Endometrium (tissue), 2 donors: Measurements from ENCODE around the gene IRF9.

Source experiments
- FAIRE-seq: peaks from 2 replicates; lab custom pipeline; 2012; peaks lifted over from hg19 to GRCh38; lab: Jason Lieb, UNC
- donor health status: control.
- donor health status: control.

Gene IRF9

DNA sequence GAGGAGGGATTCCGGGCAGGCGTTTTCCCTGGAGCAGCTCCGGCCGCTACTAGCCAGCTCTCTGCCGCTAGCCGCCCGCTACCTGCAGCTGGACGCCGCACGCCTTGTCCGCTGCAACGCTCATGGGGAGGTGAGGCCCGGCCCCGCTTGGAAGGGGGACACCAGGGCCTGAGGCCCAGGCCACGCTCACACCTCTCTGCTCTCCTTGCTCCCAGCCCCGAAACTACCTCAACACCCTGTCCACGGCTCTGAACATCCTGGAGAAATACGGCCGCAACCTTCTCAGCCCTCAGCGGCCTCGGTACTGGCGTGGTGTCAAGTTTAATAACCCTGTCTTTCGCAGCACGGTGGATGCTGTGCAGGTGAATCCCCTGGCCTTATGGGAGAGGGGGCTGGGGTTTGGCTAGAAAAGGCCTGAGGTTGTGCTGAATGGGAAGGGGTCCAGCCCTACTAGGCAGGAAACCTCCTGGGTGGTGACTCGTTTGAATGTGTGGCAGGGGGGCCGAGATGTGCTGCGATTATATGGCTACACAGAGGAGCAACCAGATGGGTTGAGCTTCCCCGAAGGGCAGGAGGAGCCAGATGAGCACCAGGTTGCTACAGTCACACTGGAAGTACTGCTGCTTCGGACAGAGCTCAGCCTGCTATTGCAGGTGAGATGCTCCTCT is 13.2 kb upstream of the IRF9 start:
- no peak for FAIRE-seq

DNA sequence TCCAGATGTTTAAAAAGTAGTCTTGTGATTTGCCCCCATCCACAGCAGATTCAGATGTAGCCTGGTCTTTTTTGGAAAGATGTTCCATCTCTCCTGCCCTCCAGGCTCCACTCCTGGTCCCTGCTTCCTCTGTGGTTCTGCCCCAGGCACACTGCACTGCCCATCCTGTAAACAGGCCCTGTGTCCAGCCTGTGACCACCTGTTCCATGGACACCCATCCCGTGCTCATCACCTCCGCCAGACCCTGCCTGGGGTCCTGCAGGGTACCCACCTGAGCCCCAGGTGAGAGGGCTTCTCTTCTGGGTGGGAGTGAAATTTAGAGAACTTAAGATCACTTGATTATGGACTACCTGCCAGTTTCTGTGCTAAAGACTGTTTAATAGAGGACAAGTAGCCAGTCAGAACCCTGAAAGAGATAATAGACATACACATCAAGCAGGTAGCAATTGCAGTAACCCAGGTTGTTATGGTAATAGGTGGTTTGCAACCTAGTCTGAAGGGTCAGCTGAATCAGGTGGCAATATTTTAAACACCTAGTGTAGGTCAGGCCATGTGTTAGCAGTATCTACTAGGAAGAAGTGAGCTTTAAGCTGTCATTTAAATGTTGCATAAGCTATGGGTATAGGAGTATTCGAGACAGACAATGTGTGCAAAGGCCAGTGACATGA is 11.6 kb upstream of the IRF9 start:
- no peak for FAIRE-seq

DNA sequence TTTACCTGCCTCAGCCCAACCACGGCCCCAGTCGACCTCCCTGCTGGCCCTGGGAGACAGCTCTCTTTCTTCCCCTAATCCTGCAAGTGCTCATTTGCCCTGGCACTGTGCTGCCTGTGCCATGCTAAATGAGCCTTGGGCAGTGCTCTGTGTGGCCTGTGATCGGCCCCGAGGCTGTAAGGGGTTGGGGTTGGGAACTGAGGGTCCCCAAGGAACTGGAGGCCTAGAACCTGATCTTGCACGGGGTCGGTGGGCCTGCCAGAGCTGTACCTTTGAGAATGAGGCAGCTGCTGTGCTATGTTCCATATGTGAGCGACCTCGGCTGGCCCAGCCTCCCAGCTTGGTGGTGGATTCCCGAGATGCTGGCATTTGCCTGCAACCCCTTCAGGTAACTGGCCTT is 11.0 kb upstream of the IRF9 start:
- FAIRE-seq: no peak

DNA sequence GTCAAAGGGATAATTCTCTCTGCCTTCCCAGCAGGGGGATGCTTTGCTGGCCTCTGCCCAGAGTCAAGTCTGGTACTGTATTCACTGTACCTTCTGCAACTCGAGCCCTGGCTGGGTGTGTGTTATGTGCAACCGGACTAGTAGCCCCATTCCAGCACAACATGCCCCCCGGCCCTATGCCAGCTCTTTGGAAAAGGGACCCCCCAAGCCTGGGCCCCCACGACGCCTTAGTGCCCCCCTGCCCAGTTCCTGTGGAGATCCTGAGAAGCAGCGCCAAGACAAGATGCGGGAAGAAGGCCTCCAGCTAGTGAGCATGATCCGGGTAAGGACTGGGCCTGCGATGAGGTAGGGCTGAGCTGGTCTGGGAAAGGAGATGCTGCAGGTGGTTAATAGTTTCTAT is 10.5 kb upstream of the IRF9 start:
- no peak for FAIRE-seq

DNA sequence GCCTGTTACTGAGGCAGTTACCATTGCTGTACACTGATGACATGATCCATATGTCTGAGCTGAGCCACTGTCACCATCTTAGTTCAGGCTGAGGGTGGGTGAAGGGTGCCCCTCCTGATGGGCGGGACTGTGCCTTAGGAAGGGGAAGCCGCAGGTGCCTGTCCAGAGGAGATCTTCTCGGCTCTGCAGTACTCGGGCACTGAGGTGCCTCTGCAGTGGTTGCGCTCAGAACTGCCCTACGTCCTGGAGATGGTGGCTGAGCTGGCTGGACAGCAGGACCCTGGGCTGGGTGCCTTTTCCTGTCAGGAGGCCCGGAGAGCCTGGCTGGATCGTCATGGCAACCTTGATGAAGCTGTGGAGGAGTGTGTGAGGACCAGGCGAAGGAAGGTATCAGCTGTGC is 10.1 kb upstream of the IRF9 start:
- FAIRE-seq: no peak

DNA sequence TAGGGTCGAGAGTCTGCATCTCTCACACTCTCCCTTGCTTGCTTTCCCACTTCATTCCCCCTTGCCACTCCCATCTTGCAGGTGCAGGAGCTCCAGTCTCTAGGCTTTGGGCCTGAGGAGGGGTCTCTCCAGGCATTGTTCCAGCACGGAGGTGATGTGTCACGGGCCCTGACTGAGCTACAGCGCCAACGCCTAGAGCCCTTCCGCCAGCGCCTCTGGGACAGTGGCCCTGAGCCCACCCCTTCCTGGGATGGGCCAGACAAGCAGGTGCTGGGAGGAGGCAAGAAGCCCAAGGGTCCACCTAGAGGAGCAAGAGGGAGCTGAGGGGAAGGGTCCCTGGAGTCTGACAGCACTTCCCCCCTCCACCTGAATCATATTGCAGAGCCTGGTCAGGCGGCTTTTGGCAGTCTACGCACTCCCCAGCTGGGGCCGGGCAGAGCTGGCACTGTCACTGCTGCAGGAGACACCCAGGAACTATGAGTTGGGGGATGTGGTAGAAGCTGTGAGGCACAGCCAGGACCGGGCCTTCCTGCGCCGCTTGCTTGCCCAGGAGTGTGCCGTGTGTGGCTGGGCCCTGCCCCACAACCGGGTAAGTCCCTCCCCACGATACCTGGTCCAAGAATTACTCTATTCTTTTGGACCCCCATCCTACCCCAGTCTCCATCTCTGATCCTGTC is 9.5 kb upstream of the IRF9 start:
- no peak for FAIRE-seq

DNA sequence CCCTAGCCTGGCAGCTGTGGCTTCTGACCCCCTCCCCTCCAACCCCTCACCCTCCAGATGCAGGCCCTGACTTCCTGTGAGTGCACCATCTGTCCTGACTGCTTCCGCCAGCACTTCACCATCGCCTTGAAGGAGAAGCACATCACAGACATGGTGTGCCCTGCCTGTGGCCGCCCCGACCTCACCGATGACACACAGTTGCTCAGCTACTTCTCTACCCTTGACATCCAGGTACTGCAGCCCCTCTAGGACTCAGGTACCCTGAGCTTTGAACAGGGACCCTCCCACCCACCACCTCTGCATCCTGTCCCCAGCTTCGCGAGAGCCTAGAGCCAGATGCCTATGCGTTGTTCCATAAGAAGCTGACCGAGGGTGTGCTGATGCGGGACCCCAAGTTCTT is 6.0 kb upstream of the IRF9 start:
- no peak for FAIRE-seq

DNA sequence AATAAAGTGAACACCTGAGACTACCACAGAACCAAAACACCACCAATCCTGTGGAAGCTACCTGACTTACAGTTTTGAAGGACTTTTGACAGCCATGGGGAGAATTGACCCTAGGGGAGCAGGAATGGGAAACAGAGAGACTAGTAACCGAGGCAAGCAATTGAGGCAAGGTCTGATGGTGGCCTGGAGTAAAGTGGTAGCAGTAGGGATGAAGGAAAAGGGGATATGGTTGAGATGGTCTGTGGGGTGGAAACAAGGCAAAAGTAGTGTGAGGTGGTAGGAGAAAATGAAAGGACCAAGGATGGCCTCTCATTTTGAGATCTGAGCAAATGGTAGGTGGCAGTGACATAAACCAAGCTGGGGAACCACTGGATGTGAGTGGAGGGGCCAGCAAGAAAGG is 4.2 kb upstream of the IRF9 start:
- no peak for FAIRE-seq

DNA sequence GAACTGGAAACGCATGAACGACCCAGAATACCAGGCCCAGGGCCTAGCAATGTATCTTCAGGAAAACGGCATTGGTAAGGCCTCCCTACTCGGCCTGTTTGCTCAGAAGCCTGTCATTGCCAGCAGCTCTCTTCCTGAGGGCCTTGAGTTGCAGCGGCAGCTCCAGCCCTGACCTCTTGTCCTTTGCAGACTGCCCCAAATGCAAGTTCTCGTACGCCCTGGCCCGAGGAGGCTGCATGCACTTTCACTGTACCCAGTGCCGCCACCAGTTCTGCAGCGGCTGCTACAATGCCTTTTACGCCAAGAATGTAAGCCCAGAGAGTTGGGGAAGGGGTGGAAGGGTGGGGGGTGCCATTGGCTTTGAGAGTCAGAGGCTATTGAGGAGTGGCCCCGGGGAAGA is 3.7 kb upstream of the IRF9 start:
- FAIRE-seq: no peak

DNA sequence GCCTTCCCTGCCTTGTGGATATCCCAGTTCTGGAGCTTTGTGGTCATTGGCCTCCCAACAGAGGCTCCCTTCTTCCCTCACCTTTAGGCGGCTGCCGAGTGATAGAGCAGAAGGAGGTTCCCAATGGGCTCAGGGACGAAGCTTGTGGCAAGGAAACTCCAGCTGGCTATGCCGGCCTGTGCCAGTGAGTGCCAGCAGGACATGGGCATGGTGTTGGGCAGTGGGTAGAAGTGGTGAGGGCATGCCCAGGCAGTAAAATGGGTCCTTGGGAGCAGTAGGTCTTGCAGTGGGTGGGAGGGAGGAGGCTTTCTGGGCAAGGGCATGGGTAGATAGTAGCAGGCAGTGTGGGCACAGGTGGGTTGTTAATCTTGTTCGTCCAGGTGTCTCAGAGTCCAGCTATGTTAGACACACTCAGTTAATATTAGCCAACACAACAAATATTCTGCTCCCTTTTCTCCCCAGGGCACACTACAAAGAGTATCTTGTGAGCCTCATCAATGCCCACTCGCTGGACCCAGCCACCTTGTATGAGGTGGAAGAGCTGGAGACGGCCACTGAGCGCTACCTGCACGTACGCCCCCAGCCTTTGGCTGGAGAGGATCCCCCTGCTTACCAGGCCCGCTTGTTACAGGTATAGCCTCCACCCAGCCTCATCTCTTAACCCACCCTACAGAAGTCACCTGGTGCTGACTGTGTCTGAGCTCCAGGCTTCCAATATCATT is 1.1 kb upstream of the IRF9 start:
- no peak for FAIRE-seq

DNA sequence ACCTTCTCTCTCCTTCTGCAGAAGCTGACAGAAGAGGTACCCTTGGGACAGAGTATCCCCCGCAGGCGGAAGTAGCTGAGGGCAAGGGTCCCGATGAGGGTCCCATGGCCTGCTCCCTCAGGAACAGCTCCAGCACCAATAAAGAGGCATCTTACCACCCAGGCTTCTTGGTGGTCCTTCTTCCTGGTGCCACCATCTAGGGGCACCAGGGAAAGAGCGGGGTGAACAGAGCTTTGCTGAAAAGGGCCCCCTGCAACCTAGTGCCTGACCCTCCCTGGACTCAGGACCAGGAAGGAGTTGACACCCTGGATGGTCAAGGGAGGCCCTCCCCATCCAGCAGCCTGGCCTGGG is 591 bp upstream of the IRF9 start:
- no peak for FAIRE-seq

DNA sequence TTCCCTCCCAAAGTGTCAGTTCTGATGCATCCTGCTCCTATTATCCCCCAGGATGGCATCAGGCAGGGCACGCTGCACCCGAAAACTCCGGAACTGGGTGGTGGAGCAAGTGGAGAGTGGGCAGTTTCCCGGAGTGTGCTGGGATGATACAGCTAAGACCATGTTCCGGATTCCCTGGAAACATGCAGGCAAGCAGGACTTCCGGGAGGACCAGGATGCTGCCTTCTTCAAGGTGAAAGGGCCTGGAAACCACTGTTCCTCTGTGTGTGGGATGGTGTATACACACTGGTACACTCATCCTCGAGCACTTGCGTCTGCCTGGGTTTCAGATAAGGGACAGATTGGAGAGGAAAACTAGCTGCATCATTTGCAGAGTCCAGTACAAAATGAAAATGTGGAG is 1.0 kb downstream of the IRF9 start:
- no peak for FAIRE-seq

DNA sequence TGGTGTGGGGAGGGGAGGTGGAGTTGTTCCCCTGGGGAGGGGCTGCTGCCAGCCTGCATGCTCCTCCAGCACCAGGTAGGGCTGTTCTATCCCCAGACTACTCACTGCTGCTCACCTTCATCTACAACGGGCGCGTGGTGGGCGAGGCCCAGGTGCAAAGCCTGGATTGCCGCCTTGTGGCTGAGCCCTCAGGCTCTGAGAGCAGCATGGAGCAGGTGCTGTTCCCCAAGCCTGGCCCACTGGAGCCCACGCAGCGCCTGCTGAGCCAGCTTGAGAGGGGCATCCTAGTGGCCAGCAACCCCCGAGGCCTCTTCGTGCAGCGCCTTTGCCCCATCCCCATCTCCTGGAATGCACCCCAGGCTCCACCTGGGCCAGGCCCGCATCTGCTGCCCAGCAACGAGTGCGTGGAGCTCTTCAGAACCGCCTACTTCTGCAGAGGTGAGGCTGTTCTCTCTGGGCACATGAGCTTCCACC is 3.5 kb downstream of the IRF9 start:
- no peak for FAIRE-seq

DNA sequence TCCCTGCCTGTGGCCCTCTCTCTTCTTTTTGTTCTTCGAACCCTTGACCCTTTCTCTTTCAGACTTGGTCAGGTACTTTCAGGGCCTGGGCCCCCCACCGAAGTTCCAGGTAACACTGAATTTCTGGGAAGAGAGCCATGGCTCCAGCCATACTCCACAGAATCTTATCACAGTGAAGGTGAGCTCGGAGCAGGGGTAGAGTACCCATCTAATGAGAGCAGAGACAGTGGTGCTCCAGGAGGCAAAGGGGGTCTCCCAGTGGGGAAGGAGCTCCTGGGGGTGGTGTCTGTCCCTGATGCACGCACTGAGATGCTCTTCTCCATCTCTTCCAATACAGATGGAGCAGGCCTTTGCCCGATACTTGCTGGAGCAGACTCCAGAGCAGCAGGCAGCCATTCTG is 4.7 kb downstream of the IRF9 start:
- no peak for FAIRE-seq

DNA sequence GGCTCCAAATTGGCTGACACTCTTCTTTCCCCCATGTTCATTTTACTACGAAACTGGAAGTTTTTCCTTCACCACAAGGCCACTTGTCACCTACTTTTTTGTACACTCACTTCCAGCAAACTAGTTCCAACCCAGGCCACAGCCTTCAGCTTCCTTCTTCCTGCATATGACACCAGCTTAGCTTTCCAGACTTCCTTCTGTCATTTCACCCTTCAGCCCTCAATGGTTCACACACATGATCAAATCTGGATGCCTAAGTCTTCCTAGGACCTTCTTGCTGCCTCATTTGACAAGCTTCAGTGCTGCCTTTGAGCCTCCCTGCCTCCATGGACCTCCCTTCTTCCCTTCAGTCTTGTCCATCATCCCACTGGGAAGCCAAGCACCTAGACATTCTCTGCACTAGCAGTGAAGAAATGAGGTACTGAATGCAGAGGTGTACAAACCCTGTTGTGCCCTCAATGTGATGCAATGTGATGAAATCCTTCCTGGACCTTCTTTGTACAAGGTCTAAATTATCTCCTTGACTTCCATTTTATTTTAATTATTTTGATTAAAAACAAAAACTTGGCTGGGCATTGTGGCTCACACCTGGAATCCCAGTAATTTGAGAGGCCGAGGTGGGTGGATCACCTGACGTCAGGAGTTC is 6.5 kb downstream of the IRF9 start:
- FAIRE-seq: no peak

DNA sequence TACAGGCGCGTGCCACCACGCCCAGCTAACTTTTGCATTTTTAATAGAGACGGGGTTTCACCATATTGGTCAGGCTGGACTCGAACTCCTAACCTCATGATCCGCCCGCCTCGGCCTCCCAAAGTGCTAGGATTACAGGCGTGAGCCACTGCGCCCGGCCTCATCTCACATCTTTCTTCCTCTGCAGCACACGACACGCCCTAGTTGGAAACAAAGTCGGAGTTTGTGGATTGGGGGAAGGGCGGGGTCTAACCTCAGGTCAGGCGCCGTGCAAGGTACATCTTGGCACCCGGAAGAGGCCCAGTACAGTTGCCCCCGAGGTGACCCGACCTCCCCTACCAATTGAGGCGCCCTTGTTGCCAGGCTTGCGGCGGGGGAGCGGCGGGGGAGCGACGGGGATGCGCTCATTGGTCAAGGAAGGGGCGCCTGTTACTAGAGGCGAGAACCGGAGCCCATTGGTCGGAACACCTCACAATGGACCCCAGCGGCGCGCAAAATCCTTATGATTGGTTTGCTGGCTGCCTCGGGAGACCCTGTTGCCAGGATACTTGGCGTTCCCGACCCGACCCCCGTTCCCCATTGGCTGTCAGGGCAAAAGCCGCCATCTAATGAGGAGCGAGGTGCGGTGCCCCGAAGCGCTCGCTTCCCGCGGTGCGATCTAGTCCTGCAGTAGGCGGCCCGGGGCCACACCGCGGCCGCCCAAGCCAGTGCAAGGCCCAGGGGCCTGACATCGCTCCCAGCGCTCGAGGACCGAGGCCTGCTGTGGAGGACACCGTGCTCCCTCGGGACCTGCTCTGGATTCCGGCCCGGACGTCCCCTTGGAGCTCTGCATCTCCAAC is 10.6 kb downstream of the IRF9 start, which contains the start of gene REC8:
REC8 (plus strand) TSS at position 659 of the 839 bp plus-strand sequence. CDS start 473 bp downstream, outside the sequence.
- peak; percentile 77 for FAIRE-seq

DNA sequence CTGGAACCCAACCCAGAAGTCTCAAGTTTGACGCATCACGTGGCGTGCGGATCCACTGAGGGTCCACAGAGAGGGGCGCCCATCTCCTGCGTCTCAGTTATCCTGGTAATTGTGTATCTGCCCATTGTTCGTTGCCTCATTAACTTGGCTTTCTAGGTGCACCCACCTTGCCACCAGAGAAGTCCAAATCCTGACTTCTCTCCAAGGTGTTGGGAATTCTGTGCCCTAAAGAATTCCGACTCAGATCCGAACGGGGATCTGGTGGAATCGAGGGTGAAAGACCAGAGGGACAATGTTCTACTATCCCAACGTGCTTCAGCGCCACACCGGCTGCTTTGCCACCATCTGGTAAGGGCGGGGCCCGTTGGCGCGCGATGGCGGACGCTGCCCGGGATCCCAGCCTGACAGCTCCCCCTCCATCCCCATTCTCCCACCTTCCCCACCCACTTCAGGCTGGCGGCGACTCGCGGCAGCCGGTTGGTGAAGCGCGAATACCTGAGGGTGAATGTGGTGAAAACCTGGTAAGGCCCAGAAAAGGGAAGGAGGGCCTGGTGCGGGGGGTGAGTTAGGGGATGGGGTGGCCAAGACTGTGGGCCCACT is 11.3 kb downstream of the IRF9 start:
- no peak for FAIRE-seq

DNA sequence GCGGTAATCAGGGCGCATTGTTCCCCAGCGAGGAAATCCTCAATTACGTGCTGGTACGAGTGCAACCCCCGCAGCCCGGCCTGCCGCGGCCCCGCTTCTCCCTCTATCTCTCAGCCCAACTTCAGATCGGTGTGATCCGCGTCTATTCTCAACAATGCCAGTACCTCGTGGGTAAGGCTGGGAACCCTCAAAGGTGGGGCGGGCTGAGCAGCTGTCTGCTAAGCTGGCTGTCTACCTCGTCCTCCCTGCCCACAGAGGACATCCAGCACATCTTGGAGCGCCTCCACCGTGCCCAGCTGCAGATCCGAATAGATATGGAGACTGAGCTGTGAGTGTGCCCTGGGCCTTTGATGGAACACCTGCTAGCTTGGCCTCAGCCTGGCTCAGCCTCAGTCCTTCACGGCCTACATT is 11.8 kb downstream of the IRF9 start:
- no peak for FAIRE-seq

DNA sequence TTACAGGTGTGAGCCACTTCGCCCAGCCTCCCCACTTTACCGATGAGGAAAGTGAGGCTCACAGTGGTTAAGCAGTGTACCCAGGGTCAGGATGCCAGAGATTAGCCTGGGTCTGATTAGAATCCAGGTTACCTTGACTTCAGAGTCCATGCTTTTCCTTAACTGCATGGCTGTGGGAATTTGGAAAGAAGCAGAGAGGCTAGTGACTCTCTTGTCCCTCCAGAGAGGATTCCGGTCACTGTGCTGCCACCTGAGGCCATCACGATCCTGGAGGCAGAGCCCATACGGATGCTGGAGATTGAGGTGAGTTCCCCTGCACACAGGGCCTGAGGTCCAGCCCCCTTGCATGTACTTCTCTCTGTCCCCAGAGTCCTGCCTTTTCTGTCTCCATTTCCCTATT is 15.5 kb downstream of the IRF9 start:
- FAIRE-seq: no peak

DNA sequence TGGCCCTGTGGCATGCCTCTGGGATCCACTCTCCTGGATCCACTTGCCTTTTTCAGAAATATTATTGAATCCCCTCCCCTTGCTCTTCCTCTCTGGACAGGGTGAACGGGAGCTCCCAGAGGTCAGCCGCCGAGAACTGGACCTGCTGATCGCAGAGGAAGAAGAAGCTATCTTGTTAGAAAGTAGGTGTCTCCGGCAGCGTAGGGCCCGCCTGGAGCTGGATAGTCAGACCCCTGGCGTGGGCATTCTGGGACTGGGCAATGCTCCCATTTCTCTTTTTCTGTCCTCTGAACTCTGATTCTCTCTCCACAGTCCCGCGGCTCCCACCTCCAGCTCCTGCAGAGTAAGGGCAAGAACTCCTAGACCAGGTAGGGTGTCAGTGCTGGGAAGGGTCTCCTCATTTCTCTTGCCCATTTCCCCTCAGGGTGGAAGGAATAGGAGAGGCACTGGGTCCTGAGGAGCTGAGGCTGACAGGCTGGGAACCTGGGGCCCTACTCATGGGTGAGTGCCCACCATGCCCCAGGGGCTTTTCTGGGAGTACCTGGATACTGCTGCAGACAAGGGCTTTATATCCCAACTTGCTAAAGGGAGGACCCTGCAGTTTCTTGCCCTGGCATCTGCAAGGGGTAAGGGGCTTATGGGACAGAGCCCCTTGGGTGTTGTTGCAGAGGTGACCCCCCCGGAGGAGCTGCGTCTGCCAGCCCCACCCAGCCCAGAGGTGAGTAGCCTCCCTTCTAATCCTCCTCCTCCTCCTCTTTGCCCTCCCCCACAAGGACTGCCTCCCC is 16.2 kb downstream of the IRF9 start:
- no peak for FAIRE-seq
